NCI-H2227 (cell line): ENCODE results near the gene BSG.

ENCODE experiments used
- DNase-seq: peaks from one replicate; lab custom pipeline; 2025; ENCODE audit not compliant: unreplicated experiment; lab: John Stamatoyannopoulos, UW

Gene BSG

DNA sequence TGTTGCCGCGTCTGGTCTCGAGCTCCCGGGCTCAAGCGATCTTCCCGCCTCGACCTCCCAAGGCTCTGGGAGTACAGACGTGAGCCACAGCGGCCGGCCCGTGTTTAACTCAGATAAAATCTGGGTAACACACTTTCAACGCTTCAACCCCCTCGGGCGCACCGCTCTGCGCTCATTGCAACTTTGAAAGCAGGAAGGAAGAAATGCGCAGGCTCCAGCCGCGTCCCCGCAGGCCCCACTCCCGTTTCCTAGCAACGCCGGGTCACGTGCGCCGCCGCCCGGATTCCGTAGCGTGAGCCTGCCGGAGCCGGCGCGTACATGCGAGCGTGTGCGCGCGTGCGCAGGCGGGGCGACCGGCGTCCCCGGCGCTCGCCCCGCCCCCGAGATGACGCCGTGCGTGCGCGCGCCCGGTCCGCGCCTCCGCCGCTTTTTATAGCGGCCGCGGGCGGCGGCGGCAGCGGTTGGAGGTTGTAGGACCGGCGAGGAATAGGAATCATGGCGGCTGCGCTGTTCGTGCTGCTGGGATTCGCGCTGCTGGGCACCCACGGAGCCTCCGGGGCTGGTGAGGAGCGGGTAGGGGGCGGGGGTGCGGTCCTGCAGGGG, at the start of gene BSG:
TSS of gene BSG (plus strand) at position 457 of the 603 bp plus-strand sequence. CDS start at position 496, 39 bp downstream.
- peak; percentile 97 for DNase-seq

- DNase-seq, result no peak
These were observed 49.7 kb upstream of the BSG start for GRCh38 chr19:522726-523125.

- DNase-seq, result no peak
These were observed 48.2 kb upstream of the BSG start for GRCh38 chr19:524062-524674.

- DNase-seq, result no peak
These were observed 47.4 kb upstream of the BSG start for GRCh38 chr19:525029-525428.

- DNase-seq, result no peak
These were observed 46.5 kb upstream of the BSG start for GRCh38 chr19:525857-526419.

DNA sequence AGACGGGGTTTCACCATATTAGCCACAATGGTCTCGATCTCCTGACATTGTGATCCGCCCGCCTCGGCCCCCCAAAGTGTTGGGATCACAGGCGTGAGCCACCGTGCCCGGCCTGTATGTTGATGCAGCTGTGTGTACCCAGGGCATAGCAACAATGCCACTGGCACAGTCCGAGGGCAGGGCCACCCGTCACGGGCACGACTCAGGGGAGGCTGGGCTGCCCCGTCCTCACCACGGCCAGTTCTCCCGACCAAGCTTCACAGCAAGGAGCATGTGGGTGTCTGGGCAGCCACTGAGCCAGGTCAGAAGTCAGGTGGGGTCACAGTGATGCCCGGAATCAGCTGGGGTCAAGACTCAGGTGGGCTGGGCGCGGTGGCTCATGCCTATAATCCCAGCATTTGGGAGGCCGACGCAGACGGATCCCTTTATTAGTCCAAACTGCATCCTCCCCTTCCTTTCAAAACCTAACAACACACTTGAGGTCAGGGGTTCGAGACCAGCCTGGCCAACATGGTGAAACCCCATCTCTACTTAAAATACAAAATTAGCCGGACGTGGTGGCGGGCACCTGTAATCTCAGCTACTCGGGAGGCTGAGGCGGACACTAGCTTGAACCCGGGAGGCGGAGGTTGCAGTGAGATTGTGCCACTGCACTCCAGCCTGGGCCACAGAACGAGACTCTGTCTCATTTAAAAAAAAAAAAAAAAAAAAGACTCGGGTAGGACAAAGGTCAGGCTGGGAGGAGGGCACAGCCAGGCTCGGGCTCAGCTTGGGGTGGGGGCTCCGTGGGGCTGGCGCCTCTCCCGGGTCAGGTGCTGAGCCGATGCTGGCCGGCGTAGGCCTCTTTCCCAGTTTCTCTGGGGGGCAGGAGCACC, 42.0 kb upstream of the BSG start:
- no peak for DNase-seq

- peak; percentile 89 for DNase-seq
These were observed 41.2 kb upstream of the BSG start for GRCh38 chr19:531009-531752.

DNA sequence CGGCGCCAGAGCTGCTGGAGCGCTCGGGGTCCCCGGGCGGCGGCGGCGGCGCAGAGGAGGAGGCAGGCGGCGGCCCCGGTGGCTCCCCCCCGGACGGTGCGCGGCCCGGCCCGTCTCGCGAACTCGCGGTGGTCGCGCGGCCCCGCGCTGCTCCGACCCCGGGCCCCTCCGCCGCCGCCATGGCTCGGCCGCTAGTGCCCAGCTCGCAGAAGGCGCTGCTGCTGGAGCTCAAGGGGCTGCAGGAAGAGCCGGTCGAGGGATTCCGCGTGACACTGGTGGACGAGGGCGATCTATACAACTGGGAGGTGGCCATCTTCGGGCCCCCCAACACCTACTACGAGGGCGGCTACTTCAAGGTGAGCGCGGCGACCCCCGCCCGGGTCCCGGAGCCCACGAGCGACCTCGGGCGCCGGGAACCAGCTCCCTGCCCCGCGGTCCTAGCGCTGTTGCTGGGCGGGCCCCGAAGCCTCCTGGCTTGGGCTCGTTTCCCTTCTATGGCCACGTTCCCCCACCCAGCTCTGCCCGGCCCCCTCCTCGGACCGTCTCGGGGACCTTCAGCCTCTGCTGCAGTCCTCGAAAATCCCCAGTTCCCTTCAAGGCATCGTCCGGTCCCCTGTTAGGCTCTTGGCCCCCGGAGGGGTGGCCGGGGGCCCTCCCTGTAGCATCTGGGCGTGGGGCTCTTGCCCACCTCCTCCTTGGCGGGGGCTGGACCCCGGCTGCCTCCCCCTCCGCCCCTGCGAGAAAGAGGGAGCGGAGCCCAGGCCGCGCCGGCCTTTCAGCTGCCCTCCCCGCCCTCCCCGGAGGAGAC, 40.4 kb upstream of the BSG start, which contains the start of gene CDC34:
TSS of gene CDC34 (plus strand) at position 8 of the 808 bp plus-strand sequence. CDS start at position 180, 172 bp downstream.
- no peak for DNase-seq

DNA sequence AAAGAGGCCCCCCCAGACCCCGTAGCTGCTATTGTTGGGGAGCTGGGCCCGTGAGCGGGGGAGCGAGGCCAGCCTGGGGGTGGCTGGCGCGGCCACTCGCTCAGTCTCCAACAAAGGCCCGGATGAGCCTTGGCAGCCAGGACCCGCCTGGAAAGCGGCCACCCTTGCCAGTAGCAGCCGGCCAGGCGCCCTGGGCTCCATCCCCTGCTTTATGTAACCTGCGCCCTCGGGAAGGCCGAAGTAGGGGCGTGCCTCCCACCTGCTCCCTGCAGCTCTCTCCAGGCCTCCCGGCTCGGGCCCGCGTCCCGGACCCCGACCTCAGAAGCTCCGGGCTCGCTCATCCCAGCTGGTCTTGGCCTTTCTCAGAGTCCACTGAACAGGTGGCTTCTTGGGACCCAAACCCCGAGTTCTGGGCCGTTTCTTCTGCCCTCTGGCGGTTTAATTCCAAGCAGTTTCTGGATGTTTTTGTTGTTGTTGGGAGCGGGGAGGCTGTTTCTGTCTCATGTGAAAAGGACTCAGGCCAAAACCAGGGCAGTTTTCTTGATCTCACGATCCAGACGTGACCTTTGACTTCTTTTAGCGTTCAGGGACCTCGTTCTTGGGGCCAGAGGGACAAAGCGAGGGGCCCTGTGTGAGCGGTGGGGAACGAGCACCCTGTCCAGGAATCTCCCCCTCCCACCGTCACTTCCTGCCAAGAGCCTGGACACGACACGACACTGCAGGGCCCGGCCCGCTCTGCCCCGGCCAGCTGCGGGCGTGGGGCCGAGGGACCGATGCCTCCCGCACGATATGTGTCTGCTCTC, 39.6 kb upstream of the BSG start:
- peak; percentile 51 for DNase-seq

DNA sequence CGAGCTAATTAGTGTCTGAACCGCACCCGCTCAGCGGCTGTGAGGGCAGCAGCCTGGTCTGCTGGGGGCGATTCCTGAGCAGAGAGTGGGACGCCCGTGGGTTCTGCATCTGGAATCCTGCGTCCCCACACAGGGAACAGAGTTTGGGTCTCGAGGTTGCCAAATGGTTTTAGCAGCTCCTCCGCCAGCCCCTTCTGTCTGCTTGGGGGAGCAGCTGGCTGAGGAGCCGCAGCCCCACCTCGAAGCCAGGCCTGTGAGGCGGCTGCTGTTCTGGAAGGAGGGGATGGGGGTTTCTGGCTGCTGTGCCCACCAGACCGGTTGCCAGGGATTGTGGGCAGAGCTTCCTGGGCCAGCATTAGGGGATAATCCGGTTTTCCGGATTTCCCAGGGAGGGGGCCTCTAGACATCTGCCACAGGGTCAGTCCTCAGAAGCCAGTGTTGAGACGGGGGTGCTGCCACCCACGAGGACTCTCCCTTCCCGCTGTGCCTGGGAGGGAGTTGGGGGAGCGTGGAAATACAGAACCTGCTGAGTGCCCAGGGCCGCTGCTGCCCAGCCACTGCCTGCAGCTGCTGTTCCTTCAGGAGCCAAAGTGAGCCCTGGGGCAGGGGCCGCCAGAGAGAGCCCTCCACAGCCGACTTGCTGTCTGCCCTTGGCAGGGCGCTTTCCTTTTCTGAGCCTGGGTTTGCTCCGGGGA, 38.9 kb upstream of the BSG start:
- DNase-seq, result no peak

DNA sequence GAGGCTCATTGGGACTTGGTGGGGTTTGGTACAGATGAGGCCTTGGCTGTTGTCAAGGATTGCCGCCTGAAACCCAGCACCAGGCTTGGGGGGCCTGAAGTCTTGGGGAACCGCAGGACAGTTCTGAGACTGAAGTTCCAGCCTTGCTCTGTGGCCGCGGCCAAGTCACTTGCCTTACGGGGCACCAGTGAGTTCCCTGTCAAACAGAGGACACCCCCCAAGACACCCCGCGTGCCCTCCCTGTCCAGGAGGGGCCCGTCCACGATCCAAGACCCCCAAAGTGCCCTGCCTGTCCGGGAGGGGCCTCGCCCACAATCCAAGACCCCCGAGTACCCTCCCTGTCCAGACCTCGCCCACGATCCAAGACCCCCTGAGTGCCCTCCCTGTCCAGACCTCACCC, 38.3 kb upstream of the BSG start:
- no peak for DNase-seq

DNA sequence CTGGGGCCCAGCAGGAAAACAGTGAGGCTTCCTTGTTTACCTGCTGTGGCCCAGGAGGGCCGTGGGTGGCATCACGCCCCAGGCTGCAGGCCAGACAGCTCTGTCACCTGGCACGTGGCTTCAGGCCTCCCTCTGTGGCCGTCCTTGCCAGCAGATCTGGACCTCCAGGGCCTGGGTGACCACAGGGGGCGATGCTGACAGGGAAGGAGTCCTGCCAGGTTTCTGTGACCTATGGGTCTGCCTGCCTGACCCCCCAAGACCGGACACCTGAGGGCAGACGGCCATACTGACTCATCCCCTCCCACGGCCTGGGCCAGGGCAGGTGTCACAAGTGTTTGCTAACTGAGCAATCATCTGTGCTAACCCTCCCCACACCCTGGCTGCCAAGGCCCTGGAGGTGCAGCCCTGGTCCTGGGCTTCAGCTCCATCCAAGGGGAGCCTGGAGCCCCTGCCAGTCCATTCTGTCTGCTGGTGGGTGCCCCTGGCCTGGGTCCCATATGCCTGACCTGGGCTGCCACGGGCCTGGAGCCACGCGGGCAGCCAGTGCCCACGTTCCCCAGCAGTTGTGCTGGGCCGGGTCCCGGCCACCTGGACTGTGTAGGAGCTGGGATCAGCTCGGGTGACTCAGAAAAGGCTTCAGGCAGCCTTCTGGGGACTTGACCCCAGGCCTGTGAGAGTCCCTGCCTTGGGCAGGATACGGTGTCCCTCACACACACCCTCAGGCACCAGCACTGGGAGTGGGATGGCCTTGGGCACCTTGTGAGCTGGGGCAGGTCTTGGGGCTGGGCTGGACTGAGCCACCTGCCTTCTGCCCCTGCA, 37.2 kb upstream of the BSG start:
- no peak for DNase-seq

- no peak for DNase-seq
These were observed 36.1 kb upstream of the BSG start for GRCh38 chr19:536031-536880.

DNA sequence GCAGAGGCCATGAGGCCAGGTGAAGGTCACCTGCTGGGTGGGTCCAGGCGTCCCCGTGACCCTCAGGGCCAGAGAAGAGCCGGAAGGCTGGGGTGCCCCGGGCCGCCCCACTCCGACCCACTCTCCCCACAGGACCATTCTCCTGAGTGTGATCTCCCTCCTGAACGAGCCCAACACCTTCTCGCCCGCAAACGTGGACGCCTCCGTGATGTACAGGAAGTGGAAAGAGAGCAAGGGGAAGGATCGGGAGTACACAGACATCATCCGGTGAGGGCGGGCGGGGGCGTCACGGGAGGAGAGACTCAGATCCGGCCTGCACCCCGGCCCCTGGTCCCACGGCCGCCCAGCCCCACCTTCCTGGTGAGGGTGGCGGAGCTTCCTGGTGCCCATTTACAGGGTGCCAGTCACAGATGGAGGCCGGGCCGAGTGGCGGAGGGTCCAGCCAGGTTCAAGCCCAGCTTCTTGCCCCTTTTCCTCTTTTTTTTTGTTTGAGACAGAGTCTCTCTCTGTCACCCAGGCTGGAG, 35.5 kb upstream of the BSG start:
- no peak for DNase-seq

- DNase-seq, result no peak
These were observed 33.6 kb upstream of the BSG start for GRCh38 chr19:538641-539428.
